HUES48 (cell line): ENCODE results near the gene SUSD3.
"Not testable (repeated sequence)": the region's sequence is repeated elsewhere in the genome, so short reads cannot be mapped to it uniquely, and the experiment has no call there.

ENCODE experiments used
- H3K27ac ChIP-seq: one replicate; pipeline ENCODE4 v1.7.0; 2013; ENCODE audit warnings: low read depth, low read length, inconsistent platforms
- H3K27me3 ChIP-seq: 2 replicates; pipeline ENCODE4 v1.6.1; 2013; ENCODE audit warnings: mild to moderate bottlenecking, low read length; ENCODE audit not compliant: control insufficient read depth, insufficient read depth
- H3K36me3 ChIP-seq: 2 replicates; pipeline ENCODE4 v1.6.1; 2013; ENCODE audit warnings: low read length; ENCODE audit not compliant: control insufficient read depth, insufficient read depth
- H3K4me1 ChIP-seq: 2 replicates; pipeline ENCODE4 v1.6.1; 2013; ENCODE audit warnings: mild to moderate bottlenecking, low read length; ENCODE audit not compliant: control insufficient read depth, insufficient read depth
- H3K4me3 ChIP-seq: 2 replicates; pipeline ENCODE4 v1.5.1; 2013; ENCODE audit warnings: mild to moderate bottlenecking, low read depth, low read length
- H3K9ac ChIP-seq: 2 replicates; pipeline ENCODE4 v1.6.1; 2013; ENCODE audit warnings: mild to moderate bottlenecking, low read depth, low read length, moderate library complexity
- H3K9me3 ChIP-seq: 2 replicates; pipeline ENCODE4 v1.6.1; 2013; ENCODE audit warnings: low read length; ENCODE audit not compliant: control insufficient read depth, insufficient read depth

Gene SUSD3

DNA sequence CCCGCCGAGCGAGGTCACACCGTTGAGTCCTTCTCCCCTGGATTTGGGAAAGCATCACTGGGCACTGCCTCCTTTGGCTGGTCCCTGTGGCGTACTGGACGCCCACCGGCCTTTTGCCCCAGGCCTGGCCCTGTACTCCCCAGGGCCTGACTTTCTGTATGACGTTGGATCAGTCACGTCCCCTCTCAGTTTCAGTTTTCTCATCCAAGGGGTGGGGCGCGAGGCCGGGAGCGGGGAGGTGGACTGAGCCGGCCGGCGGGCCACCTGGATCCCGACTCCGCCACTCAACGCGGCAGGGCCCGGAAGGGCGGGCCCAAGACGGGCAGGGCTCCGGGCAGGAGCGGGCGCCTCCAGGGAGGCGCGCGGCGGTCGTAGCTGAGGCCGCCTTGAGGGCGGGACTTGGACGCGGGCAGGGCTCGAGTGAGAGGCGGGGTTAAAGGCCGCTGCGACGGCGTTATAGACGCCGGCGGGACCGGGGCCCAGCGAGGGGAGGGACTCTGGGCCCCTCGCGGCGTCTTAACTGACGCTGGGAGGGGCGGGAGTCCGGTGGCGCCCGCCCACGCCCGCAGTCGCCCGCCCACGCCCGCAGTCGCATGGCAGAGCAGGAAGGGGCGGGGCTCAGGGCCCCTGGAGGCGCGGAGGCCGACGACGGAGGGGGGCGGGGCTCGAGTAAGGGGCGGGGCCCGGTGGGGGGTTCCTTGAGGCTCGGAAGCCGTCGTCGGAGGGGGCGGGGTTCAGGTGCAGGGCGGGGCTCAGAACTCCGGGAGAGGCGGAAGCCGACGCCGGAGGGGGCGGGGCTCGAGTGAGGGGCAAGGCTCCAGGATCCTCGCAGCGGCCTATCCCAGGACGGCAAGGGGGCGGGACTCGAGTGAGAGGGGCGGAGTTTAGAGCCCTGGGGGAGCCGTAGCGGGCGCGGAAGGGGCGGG lies 37.0 kb downstream of the SUSD3 start:
- Histone ChIP-seq H3K27me3 (peaks cover 5% of the 10 kb centered on the region; the same call in 1 of the 2 replicates), H3K4me3 (peak overlapping the region; percentile 54), H3K9me3 (no peaks in the 10 kb centered on the region), H3K36me3 (no peaks in the 10 kb centered on the region), H3K9ac (peak overlapping the region; percentile 29; the same call in 1 of the 2 replicates), H3K27ac (peak overlapping the region; percentile 87), H3K4me1 (peaks cover 7% of the 10 kb centered on the region)

DNA sequence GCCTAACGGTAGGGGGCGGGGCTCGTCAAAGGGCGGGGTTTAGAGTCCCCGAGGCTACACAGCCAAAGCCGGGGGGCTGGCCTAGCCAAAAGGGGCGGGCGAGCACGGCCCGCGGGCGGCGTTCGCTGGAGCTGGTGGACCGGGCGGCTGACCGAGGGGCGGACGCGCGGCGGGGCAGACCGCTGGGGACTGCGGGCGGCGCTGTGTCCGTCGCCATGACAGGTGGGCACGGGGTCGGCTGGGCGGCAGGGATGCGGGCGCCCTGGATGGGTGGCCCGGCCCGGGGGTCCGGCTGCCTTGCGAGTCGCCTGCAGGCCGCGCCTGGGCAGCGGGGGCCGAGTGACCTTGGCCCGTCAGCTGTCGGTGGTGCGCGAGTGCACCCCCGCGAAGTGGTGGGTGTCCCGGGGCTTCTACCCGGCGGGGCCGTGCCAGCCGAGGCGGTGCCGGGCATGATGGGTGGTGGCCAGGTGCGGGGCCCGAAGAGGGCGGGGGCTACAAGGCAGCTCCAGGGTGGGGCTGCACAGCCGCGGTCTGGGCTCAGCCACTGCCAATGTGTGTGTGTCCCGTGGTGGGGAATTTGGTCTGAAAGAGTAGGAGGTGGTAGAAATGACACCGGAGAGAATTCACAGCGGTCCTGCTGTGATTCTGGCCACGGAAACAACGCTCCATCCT lies 37.8 kb downstream of the SUSD3 start, which contains the start of gene CARD19:
TSS of gene CARD19 (plus strand) at position 87 of the 672 bp plus-strand sequence. CDS start at position 216, 129 bp downstream.
- Histone ChIP-seq H3K9ac (peak within 1 kb of the TSS; percentile 29), H3K4me3 (peak within 1 kb of the TSS; percentile 87), H3K9me3 (no peaks in the 10 kb centered on the region), H3K4me1 (peaks cover 7% of the 10 kb centered on the region), H3K27ac (peak within 1 kb of the TSS; percentile 87), H3K36me3 (no peaks in the 10 kb centered on the region), H3K27me3 (peaks cover 5% of the 10 kb centered on the region; the same call in 1 of the 2 replicates)

GRCh38 chr9:93096811-93097382 lies 38.4 kb downstream of the SUSD3 start:
- peak overlapping the region; percentile 87 for H3K4me3 ChIP-seq
- H3K9me3 ChIP-seq: no peaks in the 10 kb centered on the region
- H3K9ac ChIP-seq: no peak overlapping the region
- H3K36me3 ChIP-seq: no peaks in the 10 kb centered on the region
- no peak overlapping the region for H3K27ac ChIP-seq
- peaks cover 7% of the 10 kb centered on the region for H3K4me1 ChIP-seq
- peaks cover 5% of the 10 kb centered on the region; the same call in 1 of the 2 replicates for H3K27me3 ChIP-seq

- H3K4me1 ChIP-seq: peaks cover 7% of the 10 kb centered on the region
Observed at GRCh38 chr9:93097511-93098201, 39.2 kb downstream of the SUSD3 start.

DNA sequence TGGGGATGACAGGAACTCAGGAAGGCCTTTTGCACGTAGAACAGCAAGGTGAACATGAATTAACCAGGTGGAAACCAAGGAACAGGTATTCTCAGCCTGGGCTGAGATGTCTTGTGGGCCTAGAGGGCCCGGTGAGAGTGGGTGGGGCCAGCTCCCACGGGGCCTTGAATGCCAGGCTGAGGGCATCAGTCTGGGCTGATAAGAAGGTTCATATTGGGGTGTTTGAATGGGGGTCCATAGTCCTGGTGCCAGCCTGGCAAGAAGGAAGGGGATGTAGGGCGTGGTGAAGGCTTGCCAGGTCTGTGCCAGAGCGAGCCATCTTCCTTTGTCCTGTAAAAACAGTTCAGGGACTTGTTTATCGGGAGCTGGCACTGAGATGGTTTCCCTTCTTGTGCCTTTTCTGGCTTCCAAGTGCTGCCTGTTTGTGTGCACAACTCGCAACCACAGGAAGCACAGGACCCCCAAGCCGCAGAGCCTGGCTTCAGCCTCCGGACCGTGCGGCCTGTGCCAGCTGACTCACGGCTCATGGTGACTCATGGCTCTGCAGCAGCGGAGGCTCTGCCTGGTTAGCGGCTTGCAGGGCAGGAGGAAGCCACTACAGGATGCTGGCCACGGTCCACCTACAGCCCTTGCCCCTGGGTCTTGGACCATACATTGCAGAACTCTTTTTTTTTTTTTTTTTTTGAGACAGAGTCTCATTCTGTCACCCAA lies 39.9 kb downstream of the SUSD3 start:
- Histone ChIP-seq H3K9ac (no peak overlapping the region), H3K36me3 (no peaks in the 10 kb centered on the region), H3K9me3 (no peaks in the 10 kb centered on the region), H3K27me3 (peaks cover 5% of the 10 kb centered on the region; the same call in 1 of the 2 replicates), H3K27ac (no peak overlapping the region), H3K4me3 (no peak overlapping the region), H3K4me1 (peaks cover 7% of the 10 kb centered on the region)

More at GRCh38 chr9:93097511-93098201, 39.2 kb downstream of the SUSD3 start:
- Histone ChIP-seq H3K36me3 (no peaks in the 10 kb centered on the region), H3K27ac (no peak overlapping the region), H3K27me3 (peaks cover 5% of the 10 kb centered on the region; the same call in 1 of the 2 replicates), H3K9ac (no peak overlapping the region), H3K4me3 (no peak overlapping the region), H3K9me3 (no peaks in the 10 kb centered on the region)

DNA sequence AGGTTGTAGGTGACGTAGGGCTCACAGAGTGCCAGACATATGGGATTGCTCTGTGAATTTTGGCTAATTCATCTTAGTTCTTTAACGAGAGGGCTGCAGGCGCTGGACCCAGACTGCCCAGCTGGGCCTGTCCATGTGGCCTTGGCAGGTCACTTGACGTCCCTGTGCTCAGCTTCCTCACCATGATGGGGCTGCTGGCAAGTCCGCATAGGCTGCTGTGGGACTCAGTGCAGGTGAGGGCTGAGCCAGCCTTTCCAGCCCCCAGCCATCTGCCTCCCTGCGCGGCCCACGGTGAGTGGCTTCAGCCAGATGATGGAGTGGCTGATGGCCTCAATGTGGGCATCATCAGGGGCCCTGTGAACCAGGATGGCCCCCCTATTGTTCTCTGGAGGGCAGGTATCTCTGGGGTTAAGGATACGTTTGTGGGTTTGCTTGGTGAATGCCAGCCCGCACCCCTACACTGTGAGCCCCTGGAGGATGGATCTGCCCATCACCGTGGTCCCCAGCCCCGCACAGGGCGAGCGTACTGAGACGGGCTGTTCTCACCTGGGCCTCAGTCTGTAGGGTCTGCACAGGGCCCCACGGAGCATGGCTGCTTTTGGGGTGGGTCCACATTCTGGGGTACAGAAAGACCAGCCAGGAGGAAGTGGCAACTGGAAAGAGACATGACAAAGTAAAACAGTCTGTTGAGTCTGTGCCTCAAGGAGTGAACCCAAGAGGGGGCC lies 41.2 kb downstream of the SUSD3 start:
- Histone ChIP-seq H3K4me1 (peaks cover 7% of the 10 kb centered on the region), H3K27me3 (peaks cover 5% of the 10 kb centered on the region; the same call in 1 of the 2 replicates), H3K27ac (no peak overlapping the region), H3K9ac (no peak overlapping the region), H3K4me3 (no peak overlapping the region), H3K9me3 (no peaks in the 10 kb centered on the region), H3K36me3 (no peaks in the 10 kb centered on the region)

- no peak overlapping the region for H3K4me3 ChIP-seq
- no peak overlapping the region for H3K9ac ChIP-seq
- no peaks in the 10 kb centered on the region for H3K36me3 ChIP-seq
- H3K27me3 ChIP-seq: peaks cover 5% of the 10 kb centered on the region; the same call in 1 of the 2 replicates
- H3K27ac ChIP-seq: no peak overlapping the region
- no peaks in the 10 kb centered on the region for H3K9me3 ChIP-seq
- H3K4me1 ChIP-seq: peaks cover 7% of the 10 kb centered on the region
Observed at GRCh38 chr9:93100276-93100636, 41.8 kb downstream of the SUSD3 start.

DNA sequence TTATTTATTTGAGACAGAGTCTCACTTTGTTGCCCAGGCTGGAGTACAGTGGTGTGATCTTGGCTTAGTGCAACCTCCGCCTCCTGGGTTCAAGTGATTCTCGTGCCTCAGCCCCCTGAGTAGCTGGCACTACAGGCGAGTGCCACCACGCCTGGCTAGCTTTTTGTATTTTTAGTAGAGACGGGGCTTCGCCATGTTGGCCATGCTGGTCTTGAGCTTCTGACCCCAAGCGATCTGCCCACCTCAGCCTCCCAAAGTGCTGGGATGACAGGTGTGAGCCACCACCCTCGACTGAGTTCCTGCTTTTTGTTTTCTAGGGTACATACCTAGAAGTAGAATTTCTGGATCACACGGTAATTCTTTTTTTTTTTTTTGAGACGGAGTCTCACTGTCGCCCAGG lies 42.6 kb downstream of the SUSD3 start:
- H3K9me3 ChIP-seq, H3K9ac ChIP-seq, H3K4me1 ChIP-seq, H3K27ac ChIP-seq, H3K36me3 ChIP-seq, H3K27me3 ChIP-seq, H3K4me3 ChIP-seq: not testable (repeated sequence)

- Histone ChIP-seq H3K27me3 (no peaks in the 10 kb centered on the region), H3K4me1 (no peaks in the 10 kb centered on the region), H3K27ac (no peak overlapping the region), H3K36me3 (no peaks in the 10 kb centered on the region), H3K9me3 (no peaks in the 10 kb centered on the region), H3K4me3 (no peak overlapping the region), H3K9ac (no peak overlapping the region)
Observed at GRCh38 chr9:93105620-93106019, 47.1 kb downstream of the SUSD3 start.
